Spleen (tissue), 11 donors: ENCODE data around the gene TOM1L2. TPM values are rescaled to one million over a fixed set of nuclear protein-coding genes. Genes with fewer than 3 reads are reported as not detected.

Experiments used
- DNase-seq: peaks from one replicate; pipeline ENCODE4 v3.0.0-alpha.2; 2020
- H3K27ac ChIP-seq, 8 donors: fragments of 200-600 bp; sonication (generic) in 7 of 8; 1 replicate in 4 of 8; 2 replicates in 4 of 8; pipeline versions ENCODE4 v1.5.0 to v1.8.0; 2016 to 2021; ENCODE audit warnings: inconsistent platforms in 4 of 8, mild to moderate bottlenecking in 4 of 8, moderate library complexity in 1 of 8
- H3K27me3 ChIP-seq, 7 donors: fragments of 200-600 bp; sonication (generic) in 6 of 7; replicated peaks in 1 of 7; 1 replicate in 4 of 7; 2 replicates in 3 of 7; pipeline versions ENCODE4 v1.5.0 to v1.8.0; 2016 to 2021; ENCODE audit warnings: inconsistent platforms in 3 of 7, mild to moderate bottlenecking in 1 of 7
- H3K36me3 ChIP-seq, 6 donors: fragments of 200-600 bp; sonication (generic) in 5 of 6; 1 replicate in 4 of 6; 2 replicates in 2 of 6; pipeline versions ENCODE4 v1.5.0 to v1.8.0; 2016 to 2021; ENCODE audit warnings: inconsistent platforms in 2 of 6
- H3K4me1 ChIP-seq, 6 donors: fragments of 200-600 bp; sonication (generic) in 5 of 6; 1 replicate in 3 of 6; 2 replicates in 3 of 6; pipeline versions ENCODE4 v1.5.0 to v1.8.0; 2016 to 2021; ENCODE audit warnings: inconsistent platforms in 3 of 6
- H3K4me3 ChIP-seq, 8 donors: fragments of 200-600 bp; sonication (generic) in 7 of 8; 1 replicate in 4 of 8; 2 replicates in 4 of 8; pipeline versions ENCODE4 v1.5.0 to v1.8.0; 2016 to 2021; ENCODE audit warnings: inconsistent platforms in 4 of 8, mild to moderate bottlenecking in 4 of 8, moderate library complexity in 2 of 8
- H3K9me3 ChIP-seq, 8 donors: fragments of 200-600 bp; sonication (generic) in 7 of 8; 1 replicate in 4 of 8; 2 replicates in 4 of 8; pipeline versions ENCODE4 v1.5.0 to v1.8.0; 2016 to 2021; ENCODE audit warnings: inconsistent platforms in 4 of 8
- POLR2A ChIP-seq, 3 donors: fragments of 450-650 bp; IDR thresholded peaks; one replicate each; pipeline ENCODE4 v1.5.1; 2017; ENCODE audit warnings: antibody characterized with exemption in 3 of 3, mild to moderate bottlenecking in 1 of 3
- POLR2AphosphoS5 ChIP-seq, 3 donors: sonication (generic); formaldehyde crosslinking; IDR thresholded peaks; one replicate each; pipeline ENCODE4 v1.5.1; 2017; ENCODE audit warnings: antibody characterized with exemption in 3 of 3
- WGBS, 5 donors: extraction: QIAGEN DNeasy Blood & Tissue Kit in 3 of 5; methylation state at CpG; one replicate each; pipeline versions ENCODE4 v1.1.5 to v1.1.7; 2013 to 2018; 5-methylcytosine and 5-hydroxymethylcytosine counted together
- intact Hi-C: fragments of 100-400 bp; cut with DNase I; formaldehyde crosslinking; loops from one replicate; pipeline ENCODE4 v1.15.0; 2023; ENCODE audit warnings: low total_unique reads
- polyA plus RNA-seq, 3 donors: library from polyadenylated mRNA; stranded (reverse); fragments of 200-250 nt; gene quantifications; one replicate each; pipeline ENCODE4 v1.2.1, GENCODE V29; 2013
- total RNA-seq, 7 donors: library from RNA; depleted of rRNA in 3 of 7; stranded (reverse); fragments of >200 nt in 3 of 7; fragmentation: NEBNext Ultra II Directional in 4 of 7; extraction: Animal tissue kit (Norgen Biotek cat#: 25700) in 4 of 7; gene quantifications; one replicate each; pipeline versions ENCODE4 v1.1.0 to v1.2.1, GENCODE V29; 2016 to 2021
- TF ChIP-seq, protein P1 (sequence below), 11 experiments: fragments of 200-600 bp in 7 of 11; fragments of 450-650 bp in 4 of 11; sonication (generic) in 4 of 11; IDR thresholded peaks in 8 of 11; conservative IDR thresholded peaks in 3 of 11; 1 replicate in 7 of 11; 2 replicates in 4 of 11; pipeline versions ENCODE4 v1.4.0 to v1.8.0; 2016 to 2021; ENCODE audit warnings: antibody characterized with exemption in 11 of 11, inconsistent platforms in 4 of 11, mild to moderate bottlenecking in 1 of 11
- donor health status: healthy with polysubstance abuse.
- donor health status: DM: no; HTN: no; CAD: no; lungs with moderate emphysema.
- donor health status: DM: no; HTN: no; CAD: no.
- donor health status: Bipolar disorder and iron deficiency.
- donor health status: healthy.
- donor health status: DM: no; HTN: no; CAD: no.
- donor health status: DM: yes; HTN: yes; CAD: no.

Gene TOM1L2
- total and polyA plus RNA-seq, 10 donors = 5.3 to 82.6 (median 53.6) TPM

DNA sequence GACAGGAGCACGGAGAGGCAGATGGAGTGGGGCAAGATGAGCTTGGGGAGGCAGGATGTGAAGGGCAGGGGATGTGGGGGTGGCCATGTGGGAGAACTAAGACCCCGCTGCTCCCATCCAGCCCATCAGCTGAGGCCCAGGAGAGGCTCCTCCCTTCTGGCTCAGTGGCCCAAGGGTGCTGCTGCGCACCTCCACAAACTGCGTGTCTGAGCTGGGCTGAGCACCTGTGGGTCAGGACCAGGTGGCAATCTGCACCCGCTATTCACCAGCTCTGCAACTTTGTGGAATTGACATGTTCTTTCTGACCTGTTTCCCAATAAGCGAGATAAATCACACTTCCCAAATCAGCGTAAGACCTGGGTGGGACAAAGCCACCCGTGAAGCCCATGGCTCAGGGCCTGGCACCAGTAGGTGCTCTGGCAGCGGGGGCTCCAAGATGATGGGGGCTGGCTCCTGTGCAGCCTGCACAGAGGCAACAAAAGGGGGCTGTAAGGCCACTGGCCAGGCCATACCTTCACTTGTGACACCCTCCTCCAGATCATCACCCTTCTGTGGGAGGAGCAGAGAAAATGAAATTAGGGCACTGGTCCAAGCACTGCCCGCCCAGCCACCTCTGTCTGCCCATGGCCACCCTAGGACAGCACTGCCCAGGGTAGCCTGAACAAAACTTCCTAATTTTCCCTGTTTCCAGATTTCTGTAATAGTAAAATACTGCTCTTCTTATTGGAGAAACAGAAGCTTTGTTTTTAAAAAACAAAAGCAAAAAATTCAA, 123.7 kb downstream of the TOM1L2 start:
- Histone ChIP-seq H3K4me3 (no peak overlapping the region), H3K36me3 (peaks cover 0 to 24% (median 0%) of the 10 kb centered on the region in 6 donors), H3K4me1 (peaks cover 19 to 55% (median 34%) of the 10 kb centered on the region in 6 donors), H3K27me3 (no peaks in the 10 kb centered on the region), H3K27ac (peak overlapping the region; percentile 75 to 92 (median 83)), H3K9me3 (no peaks in the 10 kb centered on the region)
- no peak for TF ChIP-seq POLR2A (IDR thresholded peaks at IDR 0.05)
- no peak for TF ChIP-seq POLR2AphosphoS5 (IDR thresholded peaks at IDR 0.05)
- TF ChIP-seq, protein P1, sequence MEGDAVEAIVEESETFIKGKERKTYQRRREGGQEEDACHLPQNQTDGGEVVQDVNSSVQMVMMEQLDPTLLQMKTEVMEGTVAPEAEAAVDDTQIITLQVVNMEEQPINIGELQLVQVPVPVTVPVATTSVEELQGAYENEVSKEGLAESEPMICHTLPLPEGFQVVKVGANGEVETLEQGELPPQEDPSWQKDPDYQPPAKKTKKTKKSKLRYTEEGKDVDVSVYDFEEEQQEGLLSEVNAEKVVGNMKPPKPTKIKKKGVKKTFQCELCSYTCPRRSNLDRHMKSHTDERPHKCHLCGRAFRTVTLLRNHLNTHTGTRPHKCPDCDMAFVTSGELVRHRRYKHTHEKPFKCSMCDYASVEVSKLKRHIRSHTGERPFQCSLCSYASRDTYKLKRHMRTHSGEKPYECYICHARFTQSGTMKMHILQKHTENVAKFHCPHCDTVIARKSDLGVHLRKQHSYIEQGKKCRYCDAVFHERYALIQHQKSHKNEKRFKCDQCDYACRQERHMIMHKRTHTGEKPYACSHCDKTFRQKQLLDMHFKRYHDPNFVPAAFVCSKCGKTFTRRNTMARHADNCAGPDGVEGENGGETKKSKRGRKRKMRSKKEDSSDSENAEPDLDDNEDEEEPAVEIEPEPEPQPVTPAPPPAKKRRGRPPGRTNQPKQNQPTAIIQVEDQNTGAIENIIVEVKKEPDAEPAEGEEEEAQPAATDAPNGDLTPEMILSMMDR (IDR thresholded peaks at IDR 0.05 in 8 of 11, conservative IDR thresholded peaks at IDR 0.05 in 3 of 11) = no peak
- no peak for DNase-seq
- WGBS, 5 donors = 79 to 90% (median 85%) methylated on average over 8 to 10 of the region's 10 CpGs
- intact Hi-C loops = no loop called here

DNA sequence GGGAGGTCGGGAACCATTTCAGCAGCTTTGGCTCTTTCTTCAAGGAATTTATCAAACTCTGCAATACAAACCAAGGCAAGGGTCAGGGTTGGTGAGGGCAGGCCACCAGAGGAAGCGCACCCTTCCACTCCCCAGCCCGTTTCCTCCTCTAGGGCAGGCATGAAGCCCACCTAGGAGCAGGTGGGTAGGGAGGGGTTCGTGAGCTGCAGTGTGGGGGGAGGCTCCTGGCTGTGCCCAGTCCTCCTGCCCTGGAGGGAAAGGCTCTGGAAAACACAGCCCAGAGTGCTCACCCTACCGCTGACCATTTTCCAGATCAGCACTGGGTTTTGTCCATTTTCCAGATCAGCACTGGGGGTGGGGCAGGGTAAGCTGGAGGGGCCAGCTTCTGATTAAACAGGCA, 124.5 kb downstream of the TOM1L2 start:
- Histone ChIP-seq H3K4me1 (peaks cover 19 to 56% (median 34%) of the 10 kb centered on the region in 6 donors), H3K4me3 (no peak overlapping the region), H3K9me3 (no peaks in the 10 kb centered on the region), H3K36me3 (peaks cover 0 to 24% (median 0%) of the 10 kb centered on the region in 6 donors), H3K27ac (peak overlapping the region in 3 of 8 donors; percentile 83 to 92 (median 88)), H3K27me3 (no peaks in the 10 kb centered on the region)
- intact Hi-C loops = no loop called here
- WGBS, 5 donors = 82 to 96% (median 91%) methylated on average over 3 to 5 of the region's 5 CpGs
- no peak for TF ChIP-seq POLR2A (IDR thresholded peaks at IDR 0.05)
- TF ChIP-seq, protein P1 (IDR thresholded peaks at IDR 0.05 in 8 of 11, conservative IDR thresholded peaks at IDR 0.05 in 3 of 11) = no peak
- TF ChIP-seq POLR2AphosphoS5 (IDR thresholded peaks at IDR 0.05) = no peak
- DNase-seq = no peak

DNA sequence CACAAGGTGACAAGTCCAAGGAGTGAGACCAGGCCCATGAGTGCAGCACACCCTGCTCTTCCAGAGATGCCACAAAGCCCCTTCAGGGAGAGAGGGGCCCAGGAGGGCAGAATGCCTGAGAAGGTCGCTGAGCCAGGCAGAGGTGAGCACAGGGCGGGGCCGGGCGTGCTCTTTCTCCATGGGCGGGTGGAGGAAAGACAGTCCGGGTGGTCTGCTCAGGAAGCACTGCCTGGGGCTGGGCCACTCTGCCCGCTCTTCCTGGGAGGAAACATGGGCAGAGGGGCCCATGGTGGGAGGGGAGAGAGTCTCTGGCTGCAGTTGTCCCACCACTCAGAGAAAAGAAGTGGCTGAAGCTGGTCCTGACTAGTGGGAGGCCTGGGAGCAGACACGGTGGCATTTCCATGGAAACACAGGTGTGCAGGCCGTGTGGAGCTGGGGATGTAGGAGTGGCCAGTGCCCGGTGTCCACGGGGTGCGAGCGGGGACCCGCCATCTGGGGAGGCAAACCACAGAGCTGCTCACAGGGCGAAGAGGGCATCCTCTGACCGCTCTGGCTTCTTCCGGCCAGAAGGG, 125.0 kb downstream of the TOM1L2 start:
- Histone ChIP-seq H3K36me3 (peaks cover 0 to 24% (median 0%) of the 10 kb centered on the region in 6 donors), H3K27me3 (no peaks in the 10 kb centered on the region), H3K4me1 (peaks cover 19 to 62% (median 37%) of the 10 kb centered on the region in 6 donors), H3K9me3 (no peaks in the 10 kb centered on the region), H3K4me3 (no peak overlapping the region), H3K27ac (peak overlapping the region in 1 of 8 donors; percentile 92)
- intact Hi-C loops = no loop called here
- DNase-seq = no peak
- TF ChIP-seq POLR2AphosphoS5 (IDR thresholded peaks at IDR 0.05) (no peak), POLR2A (IDR thresholded peaks at IDR 0.05) (no peak)
- TF ChIP-seq, protein P1 (IDR thresholded peaks at IDR 0.05 in 8 of 11, conservative IDR thresholded peaks at IDR 0.05 in 3 of 11) = no peak
- 71 to 83% (median 81%) methylated on average over 16 to 17 of the region's 17 CpGs for WGBS, 5 donors

DNA sequence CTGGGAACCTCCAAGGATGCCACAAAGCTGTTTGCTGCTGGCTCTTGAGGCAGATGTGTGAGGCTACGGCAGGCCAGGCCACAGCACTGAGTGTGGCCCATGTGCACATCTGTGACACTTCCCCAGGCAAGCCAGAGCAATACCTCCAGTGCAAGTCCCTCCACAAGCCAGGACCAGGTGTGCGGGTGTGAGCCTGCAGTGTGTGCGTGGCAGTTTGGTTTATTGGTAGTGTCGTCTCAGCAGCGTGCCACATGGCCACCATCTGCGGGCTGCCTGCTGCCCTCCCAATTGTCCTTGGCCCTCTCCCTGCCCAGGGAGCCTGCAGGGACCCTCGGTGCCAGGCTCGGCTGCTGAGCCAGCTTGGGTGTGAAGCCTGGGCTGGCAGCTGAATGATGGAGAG, 125.6 kb downstream of the TOM1L2 start:
- H3K4me3 ChIP-seq = no peak overlapping the region
- peaks cover 20 to 64% (median 43%) of the 10 kb centered on the region in 6 donors for H3K4me1 ChIP-seq
- DNase-seq = no peak
- 87 to 92% (median 92%) methylated on average over 3 to 8 of the region's 8 CpGs for WGBS, 5 donors
- TF ChIP-seq, protein P1 (IDR thresholded peaks at IDR 0.05 in 8 of 11, conservative IDR thresholded peaks at IDR 0.05 in 3 of 11) = no peak
- TF ChIP-seq POLR2AphosphoS5 (IDR thresholded peaks at IDR 0.05) = peak in 1 of 3 donors; percentile 14
- H3K9me3 ChIP-seq = no peaks in the 10 kb centered on the region
- H3K36me3 ChIP-seq = peaks cover 0 to 24% (median 0%) of the 10 kb centered on the region in 6 donors
- intact Hi-C loops = no loop called here
- H3K27me3 ChIP-seq = no peaks in the 10 kb centered on the region
- no peak overlapping the region for H3K27ac ChIP-seq
